ENCODE measurements around the gene FEM1B.

FEM1B gene

DNA sequence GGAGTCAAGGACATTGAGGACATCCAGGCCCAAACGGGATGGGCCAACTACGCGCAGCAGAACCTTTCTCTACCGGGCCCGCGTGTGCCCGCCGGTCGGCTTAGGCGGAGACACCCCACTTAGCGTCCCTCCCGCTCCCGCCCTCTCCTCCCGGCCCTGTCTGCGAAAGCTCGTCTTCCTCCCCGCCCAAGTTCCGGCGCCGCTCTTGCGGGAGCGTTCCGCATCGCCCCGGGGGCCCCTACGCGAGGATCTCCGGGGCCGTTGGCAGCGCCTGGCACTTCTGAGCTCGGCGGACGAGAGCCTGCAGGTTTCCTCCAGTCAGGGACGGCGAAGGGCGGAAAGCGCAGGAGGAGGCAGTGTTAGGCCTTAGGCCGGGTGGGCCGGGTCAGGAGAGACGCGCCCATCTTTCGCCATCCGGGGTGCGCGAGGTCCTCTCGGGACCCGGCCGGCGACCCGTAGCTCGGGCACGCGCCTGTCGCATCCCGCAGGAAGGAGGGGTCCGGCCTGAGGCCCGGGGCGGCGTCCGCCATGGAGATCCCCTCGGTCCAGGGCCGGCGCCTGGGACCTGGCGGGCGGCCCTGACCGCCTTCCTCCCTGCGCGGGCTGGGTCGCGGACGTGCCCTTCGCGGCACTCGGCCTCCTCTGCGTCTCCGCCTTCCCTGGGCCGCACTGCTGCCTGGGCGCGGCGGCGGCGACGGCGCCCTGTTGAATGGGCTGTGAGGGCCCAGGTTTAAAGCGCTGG is at the start of gene FEM1B:
Gene FEM1B, plus strand, starts transcription at position 143 of the 742 bp plus-strand sequence. CDS start 673 bp downstream, outside the sequence.
- no peak for TF ChIP-seq CTCF (conservative IDR thresholded peaks at IDR 0.05; ENCODE audit: control insufficient read depth, insufficient read depth, low read depth, low read length)
- H3K4me3 ChIP-seq (ENCODE audit: control insufficient read depth, low read depth, low read length) = peak within 1 kb of the TSS; percentile 87
- peak; percentile 91 for DNase-seq (ENCODE audit: low read depth)

- peak overlapping the region; percentile 85 for H3K4me3 ChIP-seq (ENCODE audit: control insufficient read depth, low read depth, low read length)
- peak; percentile 27 for DNase-seq (ENCODE audit: low read depth)
- TF ChIP-seq CTCF (conservative IDR thresholded peaks at IDR 0.05; ENCODE audit: control insufficient read depth, insufficient read depth, low read depth, low read length) = no peak
Measured at GRCh38 chr15:68228143-68228970, 49.2 kb upstream of the FEM1B start.

DNA sequence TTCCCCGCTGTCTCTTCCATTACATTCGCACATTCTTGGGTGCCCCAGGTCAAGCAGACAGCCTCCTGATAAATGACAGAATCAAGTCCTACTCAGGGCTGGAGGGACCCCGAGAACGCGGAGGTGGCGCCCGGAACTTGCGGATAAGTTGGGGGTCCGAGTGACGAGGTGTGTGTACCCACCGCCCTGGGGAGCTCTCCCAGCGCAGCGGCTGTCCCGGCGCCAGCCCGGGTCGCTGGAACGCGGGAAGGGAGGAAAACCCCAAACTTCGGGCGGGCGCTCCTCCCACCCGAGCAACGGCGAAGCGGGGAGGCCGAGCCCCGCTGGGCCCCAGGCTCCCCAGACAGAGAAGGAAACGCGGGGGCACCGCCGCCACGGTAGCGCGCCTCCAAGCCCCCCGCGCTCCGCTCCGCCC is 48.6 kb upstream of the FEM1B start:
- no peak for TF ChIP-seq CTCF (conservative IDR thresholded peaks at IDR 0.05; ENCODE audit: control insufficient read depth, insufficient read depth, low read depth, low read length)
- DNase-seq (ENCODE audit: low read depth) = peak; percentile 9

GRCh38 chr15:68229386-68230156 is 48.0 kb upstream of the FEM1B start, which contains the start of gene CLN6:
Gene CLN6 (minus strand): TSS chr15:68229728. CDS start chr15:68229584, 144 bp downstream.
- peak within 1 kb of the TSS; percentile 85 for H3K4me3 ChIP-seq (ENCODE audit: control insufficient read depth, low read depth, low read length)
- TF ChIP-seq CTCF (conservative IDR thresholded peaks at IDR 0.05; ENCODE audit: control insufficient read depth, insufficient read depth, low read depth, low read length) = no peak
- peak; percentile 74 for DNase-seq (ENCODE audit: low read depth)

More for the DNA sequence above, 48.6 kb upstream of the FEM1B start:
- peak overlapping the region; percentile 85 for H3K4me3 ChIP-seq (ENCODE audit: control insufficient read depth, low read depth, low read length)

DNA sequence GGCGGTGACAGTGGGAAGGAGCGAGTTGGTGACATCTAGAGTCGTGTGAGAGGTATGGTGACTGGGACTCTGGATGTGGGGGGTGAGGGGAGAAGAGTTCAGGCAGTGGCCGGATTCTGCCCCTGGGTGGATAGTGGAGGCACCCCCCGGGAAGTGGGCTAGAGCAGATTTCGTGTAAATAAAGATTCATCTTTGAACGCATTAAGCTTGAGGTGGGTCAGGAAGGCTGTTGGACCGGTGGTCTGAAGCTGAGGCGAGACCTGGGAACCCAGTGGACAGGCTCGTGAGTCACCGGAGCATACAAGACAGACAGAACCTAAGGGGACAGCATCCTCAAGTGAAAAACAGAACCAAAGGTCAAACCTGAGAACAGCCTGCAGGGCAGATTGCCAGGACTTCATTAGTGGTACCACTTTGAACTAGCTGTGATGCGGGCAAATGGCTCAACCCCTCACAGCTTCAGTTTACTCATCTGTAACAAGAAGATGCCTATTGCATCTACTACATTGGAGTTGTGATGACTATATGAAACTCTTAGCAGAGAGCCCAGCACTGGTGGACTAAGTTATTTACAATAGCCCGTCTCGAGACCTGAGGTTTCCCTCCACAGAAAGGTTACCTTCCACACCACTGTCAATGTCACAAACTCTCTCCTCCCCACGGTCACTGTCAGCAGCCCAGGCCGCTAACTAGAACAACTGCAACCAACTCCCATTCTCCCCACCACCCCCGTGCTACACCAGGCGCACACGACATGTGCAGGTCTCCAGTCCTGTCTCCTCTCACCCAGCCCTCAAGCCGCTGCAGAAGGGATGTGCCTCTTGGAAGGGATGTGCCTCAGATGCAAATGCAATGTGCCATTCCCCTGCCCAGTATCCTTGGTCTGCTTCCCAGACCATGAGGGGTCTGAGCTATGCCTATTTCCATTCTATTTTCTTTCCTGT is 47.1 kb upstream of the FEM1B start:
- peak; percentile 72 for DNase-seq (ENCODE audit: low read depth)
- H3K4me3 ChIP-seq (ENCODE audit: control insufficient read depth, low read depth, low read length) = peak overlapping the region; percentile 70
- no peak for TF ChIP-seq CTCF (conservative IDR thresholded peaks at IDR 0.05; ENCODE audit: control insufficient read depth, insufficient read depth, low read depth, low read length)

All from fibroblast of mammary gland (primary cell).